ENCODE data around the gene DHRS12.

Gene DHRS12

GRCh38 chr13:51797664-51798488 is 6.1 kb downstream of the DHRS12 start:
- Histone ChIP-seq H3K9me3 (replicated peaks in 1 of 11) (no peaks in the 10 kb centered on the region), H3K4me1 (peaks cover 51 to 61% (median 54%) of the 10 kb centered on the region in 10 experiments), H3K27me3 (peaks cover 0 to 5% (median 0%) of the 10 kb centered on the region in 11 experiments; a peak in 1 of 22 replicates), H3K27ac (no peak overlapping the region), H3K9ac (no peak overlapping the region), H3K4me3 (no peak overlapping the region), H3K36me3 (no peaks in the 10 kb centered on the region), H4K20me1 (peaks cover 0 to 4% (median 0%) of the 10 kb centered on the region in 11 experiments; a peak in 2 of 22 replicates), H3K4me2 (no peak overlapping the region)
- TF ChIP-seq Cebpa-rat (IDR thresholded peaks at IDR 0.05) = no peak

GRCh38 chr13:51796546-51796945 is 7.4 kb downstream of the DHRS12 start:
- TF ChIP-seq Cebpa-rat (IDR thresholded peaks at IDR 0.05) = no peak
- Histone ChIP-seq H3K36me3 (no peaks in the 10 kb centered on the region), H3K4me3 (no peak overlapping the region), H3K4me1 (peaks cover 42 to 53% (median 45%) of the 10 kb centered on the region in 10 experiments), H3K9ac (no peak overlapping the region), H4K20me1 (peaks cover 0 to 4% (median 0%) of the 10 kb centered on the region in 11 experiments; a peak in 2 of 22 replicates), H3K9me3 (replicated peaks in 1 of 11) (no peaks in the 10 kb centered on the region), H3K4me2 (no peak overlapping the region), H3K27ac (no peak overlapping the region), H3K27me3 (peaks cover 0 to 5% (median 0%) of the 10 kb centered on the region in 11 experiments; a peak in 1 of 22 replicates)

- H4K20me1 ChIP-seq = peaks cover 0 to 4% (median 0%) of the 10 kb centered on the region in 11 experiments; a peak in 2 of 22 replicates
- TF ChIP-seq Cebpa-rat (IDR thresholded peaks at IDR 0.05) = no peak
- peaks cover 0 to 3% (median 0%) of the 10 kb centered on the region in 11 experiments; a peak in 1 of 22 replicates for H3K27me3 ChIP-seq
- H3K36me3 ChIP-seq = no peaks in the 10 kb centered on the region
- no peak overlapping the region; a peak in 2 of 22 replicates for H3K27ac ChIP-seq
- H3K4me1 ChIP-seq = peaks cover 31 to 43% (median 38%) of the 10 kb centered on the region in 10 experiments
- H3K4me2 ChIP-seq = peak overlapping the region; percentile 12 to 90 (median 77); a peak in 19 of 22 replicates
- no peaks in the 10 kb centered on the region for H3K9me3 ChIP-seq (replicated peaks in 1 of 11)
- no peak overlapping the region for H3K9ac ChIP-seq
- H3K4me3 ChIP-seq = no peak overlapping the region
Observed at GRCh38 chr13:51795419-51795818, 8.5 kb downstream of the DHRS12 start.

GRCh38 chr13:51794964-51795363 is 9.0 kb downstream of the DHRS12 start:
- Histone ChIP-seq H3K4me1 (peaks cover 29 to 39% (median 35%) of the 10 kb centered on the region in 10 experiments), H3K4me3 (no peak overlapping the region), H4K20me1 (peaks cover 0 to 4% (median 0%) of the 10 kb centered on the region in 11 experiments; a peak in 2 of 22 replicates), H3K27ac (peak overlapping the region in 3 of 11 experiments; percentile 55 to 74 (median 67); a peak in 3 of 22 replicates), H3K27me3 (no peaks in the 10 kb centered on the region), H3K9ac (no peak overlapping the region), H3K9me3 (replicated peaks in 1 of 11) (no peaks in the 10 kb centered on the region), H3K36me3 (no peaks in the 10 kb centered on the region), H3K4me2 (peak overlapping the region; percentile 58 to 90 (median 77))
- TF ChIP-seq Cebpa-rat (IDR thresholded peaks at IDR 0.05) = no peak

- Histone ChIP-seq H3K4me2 (peak overlapping the region; percentile 58 to 90 (median 77)), H3K27ac (peak overlapping the region; percentile 31 to 74 (median 66); a peak in 21 of 22 replicates), H3K36me3 (no peaks in the 10 kb centered on the region), H3K4me3 (peak overlapping the region in 2 of 10 experiments; percentile 0 to 14; a peak in 2 of 20 replicates), H3K27me3 (no peaks in the 10 kb centered on the region), H4K20me1 (peaks cover 0 to 4% (median 0%) of the 10 kb centered on the region in 11 experiments; a peak in 2 of 22 replicates), H3K4me1 (peaks cover 29 to 39% (median 35%) of the 10 kb centered on the region in 10 experiments), H3K9ac (peak overlapping the region; percentile 25 to 58 (median 43); a peak in 19 of 22 replicates), H3K9me3 (replicated peaks in 1 of 11) (no peaks in the 10 kb centered on the region)
- TF ChIP-seq Cebpa-rat (IDR thresholded peaks at IDR 0.05) = no peak
Observed at GRCh38 chr13:51793570-51794271, 10.2 kb downstream of the DHRS12 start.

GRCh38 chr13:51786425-51787265 is 17.3 kb downstream of the DHRS12 start:
- Histone ChIP-seq H3K9ac (no peak overlapping the region), H3K36me3 (no peaks in the 10 kb centered on the region), H3K4me3 (no peak overlapping the region), H3K9me3 (replicated peaks in 1 of 11) (no peaks in the 10 kb centered on the region), H4K20me1 (no peaks in the 10 kb centered on the region), H3K27me3 (no peaks in the 10 kb centered on the region), H3K27ac (no peak overlapping the region), H3K4me1 (peaks cover 0 to 9% (median 0%) of the 10 kb centered on the region in 10 experiments; a peak in 5 of 20 replicates), H3K4me2 (no peak overlapping the region)
- no peak for TF ChIP-seq Cebpa-rat (IDR thresholded peaks at IDR 0.05)

GRCh38 chr13:51785712-51786424 is 18.1 kb downstream of the DHRS12 start:
- Histone ChIP-seq H3K27ac (no peak overlapping the region), H3K4me1 (peaks cover 0 to 9% (median 0%) of the 10 kb centered on the region in 10 experiments; a peak in 5 of 20 replicates), H4K20me1 (no peaks in the 10 kb centered on the region), H3K4me2 (peak overlapping the region in 3 of 11 experiments; percentile 18 to 42 (median 26); a peak in 3 of 22 replicates), H3K27me3 (no peaks in the 10 kb centered on the region), H3K36me3 (no peaks in the 10 kb centered on the region), H3K9ac (no peak overlapping the region), H3K4me3 (no peak overlapping the region), H3K9me3 (replicated peaks in 1 of 11) (no peaks in the 10 kb centered on the region)
- TF ChIP-seq Cebpa-rat (IDR thresholded peaks at IDR 0.05) = no peak

GRCh38 chr13:51784097-51784496 is 19.9 kb downstream of the DHRS12 start:
- peaks cover 0 to 9% (median 0%) of the 10 kb centered on the region in 10 experiments; a peak in 5 of 20 replicates for H3K4me1 ChIP-seq
- no peak overlapping the region for H3K4me3 ChIP-seq
- no peak overlapping the region for H3K4me2 ChIP-seq
- no peaks in the 10 kb centered on the region for H3K36me3 ChIP-seq
- TF ChIP-seq Cebpa-rat (IDR thresholded peaks at IDR 0.05) = no peak
- H3K27ac ChIP-seq = no peak overlapping the region
- no peak overlapping the region for H3K9ac ChIP-seq
- no peaks in the 10 kb centered on the region for H4K20me1 ChIP-seq
- no peaks in the 10 kb centered on the region for H3K9me3 ChIP-seq (replicated peaks in 1 of 11)
- H3K27me3 ChIP-seq = no peaks in the 10 kb centered on the region

Measured in BLaER1 treated with 17β-estradiol and CSF1 and Interleukin-3, amounts not matched to agents 10 nM and 100 nM (cell line).